Measurements from ENCODE around the gene RBM48. TPM values are rescaled to one million over a fixed set of nuclear protein-coding genes. Genes with fewer than 3 reads are reported as not detected.

RBM48 gene
- total and polyA plus RNA-seq, 2 of the 13 experiments (the other 11 are each of a cell fraction or from before 2014, with no cell fraction given) = 7.2 to 12.2 TPM

- no peaks in the 10 kb centered on the region for H3K36me3 ChIP-seq (replicated peaks in 1 of 2; ENCODE audit: control insufficient read depth in 1 of 2, insufficient read depth in 2 of 2, low read length in 2 of 2)
- ChIA-PET CTCF (ENCODE audit: low intra/inter-chr PET ratio, low total read pairs) (no interaction called here), POLR2A (no interaction called here)
- in situ Hi-C loops (cut with HindIII; ENCODE audit: extremely low pct_ligation_motif_present, low pct_unique_long_range_greater_than_20kb) (no loop called here), intact Hi-C loops (cut with micrococcal nuclease; ENCODE audit: unreplicated experiment) (no loop called here)
- DNase-seq (ENCODE audit: low spot score) (no peak), FAIRE-seq (no peak), ATAC-seq (peak; percentile 54)
- no TSS peak for BruUV-seq (replicated peaks)
- 74% methylated on average over 7 of the region's 17 CpGs for WGBS (ENCODE audit: low lambda C conversion rate)
- H3K4me3 ChIP-seq (replicated peaks in 1 of 3; ENCODE audit: insufficient read depth in 1 of 3, low read depth in 2 of 3, low read length in 3 of 3) = no peak overlapping the region
- H4K20me1 ChIP-seq (ENCODE audit: insufficient read depth, low read length) = no peaks in the 10 kb centered on the region
- H3K4me2 ChIP-seq (ENCODE audit: low read depth, low read length) = no peak overlapping the region
- H3K4me1 ChIP-seq (ENCODE audit: insufficient read depth, low read length) = no peaks in the 10 kb centered on the region
- TF ChIP-seq ZNF598 (CRISPR knock-in tag; IDR thresholded peaks at IDR 0.05; ENCODE audit: borderline replicate concordance) (no peak), ZNF580 (CRISPR knock-in tag; IDR thresholded peaks at IDR 0.05; ENCODE audit: borderline replicate concordance, low read depth) (no peak), NFE2L2 (IDR thresholded peaks at IDR 0.05; ENCODE audit: low read length) (no peak), ADNP (CRISPR knock-in tag; IDR thresholded peaks at IDR 0.05) (no peak), ZNF563 (CRISPR knock-in tag; IDR thresholded peaks at IDR 0.05) (no peak), ZNF33A (CRISPR knock-in tag; IDR thresholded peaks at IDR 0.05; ENCODE audit: borderline replicate concordance) (no peak), SAFB2 (CRISPR knock-in tag; IDR thresholded peaks at IDR 0.05; ENCODE audit: borderline replicate concordance, low read depth) (no peak), STAG1 (CRISPR knock-in tag; IDR thresholded peaks at IDR 0.05) (no peak), ZNF710 (CRISPR knock-in tag; IDR thresholded peaks at IDR 0.05; ENCODE audit: borderline replicate concordance) (no peak), CHD2 (IDR thresholded peaks at IDR 0.05; ENCODE audit: low read depth, low read length) (no peak)
- TF ChIP-seq, protein P1, sequence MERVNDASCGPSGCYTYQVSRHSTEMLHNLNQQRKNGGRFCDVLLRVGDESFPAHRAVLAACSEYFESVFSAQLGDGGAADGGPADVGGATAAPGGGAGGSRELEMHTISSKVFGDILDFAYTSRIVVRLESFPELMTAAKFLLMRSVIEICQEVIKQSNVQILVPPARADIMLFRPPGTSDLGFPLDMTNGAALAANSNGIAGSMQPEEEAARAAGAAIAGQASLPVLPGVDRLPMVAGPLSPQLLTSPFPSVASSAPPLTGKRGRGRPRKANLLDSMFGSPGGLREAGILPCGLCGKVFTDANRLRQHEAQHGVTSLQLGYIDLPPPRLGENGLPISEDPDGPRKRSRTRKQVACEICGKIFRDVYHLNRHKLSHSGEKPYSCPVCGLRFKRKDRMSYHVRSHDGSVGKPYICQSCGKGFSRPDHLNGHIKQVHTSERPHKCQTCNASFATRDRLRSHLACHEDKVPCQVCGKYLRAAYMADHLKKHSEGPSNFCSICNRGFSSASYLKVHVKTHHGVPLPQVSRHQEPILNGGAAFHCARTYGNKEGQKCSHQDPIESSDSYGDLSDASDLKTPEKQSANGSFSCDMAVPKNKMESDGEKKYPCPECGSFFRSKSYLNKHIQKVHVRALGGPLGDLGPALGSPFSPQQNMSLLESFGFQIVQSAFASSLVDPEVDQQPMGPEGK (CRISPR knock-in tag; IDR thresholded peaks at IDR 0.05) = no peak
- no peak overlapping the region for H3K27ac ChIP-seq (ENCODE audit: extremely low read length, insufficient read depth, low read length)
- H2AFZ ChIP-seq (ENCODE audit: low read length) = no peak overlapping the region
- H3K79me2 ChIP-seq (ENCODE audit: insufficient read depth, low read length) = no peaks in the 10 kb centered on the region
- H3K27me3 ChIP-seq (ENCODE audit: control insufficient read depth in 1 of 2, insufficient read depth in 2 of 2, low read length in 2 of 2) = no peaks in the 10 kb centered on the region
- H3K9ac ChIP-seq (ENCODE audit: insufficient read depth, low read depth, low read length) = no peak overlapping the region
- no peaks in the 10 kb centered on the region for H3K9me3 ChIP-seq (ENCODE audit: low read length)
These were observed 18.4 kb downstream of the RBM48 start for GRCh38 chr7:92546856-92547497.
